Astrocyte (in vitro differentiated cells and primary cell): ENCODE measurements around the gene TUBB.

Experiments used
- CTCF ChIP-seq: IDR thresholded peaks from 2 replicates; pipeline ENCODE4 v1.5.1; 2011; ENCODE audit warnings: low read depth, mild to moderate bottlenecking, inconsistent platforms, low read length, moderate library complexity; ENCODE audit not compliant: insufficient read depth
- EZH2 ChIP-seq: IDR thresholded peaks from 2 replicates; pipeline ENCODE4 v1.6.1; 2012; ENCODE audit warnings: mild to moderate bottlenecking, low read length, inconsistent platforms; ENCODE audit not compliant: insufficient read depth

- TF ChIP-seq CTCF, result no peak
- no peak for TF ChIP-seq EZH2
Observed at GRCh38 chr6:30769853-30770524, 49.8 kb downstream of the TUBB start.
